ENCODE data around the gene LUZP1.

DNA sequence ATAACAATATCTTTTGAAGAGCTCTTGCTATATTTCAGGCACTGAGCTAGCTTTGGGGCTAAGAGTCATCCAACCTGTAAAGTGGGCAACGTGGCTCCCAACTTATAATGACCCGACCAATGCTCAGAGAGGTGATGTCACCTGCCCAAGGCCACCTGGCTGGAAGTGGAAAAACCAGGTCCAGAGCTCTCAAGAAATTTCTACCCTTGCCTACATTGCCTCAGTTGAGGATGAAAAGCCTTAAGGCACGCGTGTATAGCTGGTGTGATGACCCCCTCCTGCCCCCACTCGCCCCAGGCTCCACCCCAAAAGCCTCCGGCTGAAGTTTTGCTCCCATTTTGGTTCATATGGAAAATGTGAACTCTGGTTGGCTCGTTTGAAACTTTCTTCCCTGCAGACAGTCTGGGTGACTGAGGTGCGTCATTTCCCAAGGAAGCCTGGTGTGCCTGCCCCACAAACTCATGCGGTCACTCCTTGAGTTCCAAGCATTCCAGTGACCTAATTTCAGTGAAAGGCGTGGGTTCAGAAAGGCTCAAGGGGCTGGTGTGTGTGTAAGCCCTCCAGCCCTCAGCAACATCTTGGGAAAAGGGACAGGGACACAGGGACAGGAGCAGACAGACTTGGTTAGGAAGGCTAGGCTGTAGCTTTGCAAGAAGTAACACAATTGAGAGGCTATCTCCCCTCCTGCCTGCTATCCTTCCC is 28.1 kb upstream of the LUZP1 start:
- no peak for TF ChIP-seq CTCF (IDR thresholded peaks at IDR 0.05; ENCODE audit: poor library complexity)
- no peak for TF ChIP-seq EZH2 (IDR thresholded peaks at IDR 0.05; ENCODE audit: borderline replicate concordance)
- TF ChIP-seq EZH2phosphoT487 (IDR thresholded peaks at IDR 0.05; ENCODE audit: low read depth, severe bottlenecking, unreplicated experiment), result no peak
